GM21576 (cell line): ENCODE results near the gene ITPRID2.
A peak's percentile ranks its signal among the peaks of the same experiment; 100 is the strongest.
"Not testable (repeated sequence)": the region's sequence is repeated elsewhere in the genome, so short reads cannot be mapped to it uniquely, and the experiment has no call there.

Experiments used
- ATAC-seq: cut with Tn5 transposase; IDR thresholded peaks from one replicate; pipeline ENCODE4 v1.9.1; 2021; ENCODE audit warnings: mild to moderate bottlenecking, moderate library complexity; ENCODE audit not compliant: unreplicated experiment

The ITPRID2 gene

DNA sequence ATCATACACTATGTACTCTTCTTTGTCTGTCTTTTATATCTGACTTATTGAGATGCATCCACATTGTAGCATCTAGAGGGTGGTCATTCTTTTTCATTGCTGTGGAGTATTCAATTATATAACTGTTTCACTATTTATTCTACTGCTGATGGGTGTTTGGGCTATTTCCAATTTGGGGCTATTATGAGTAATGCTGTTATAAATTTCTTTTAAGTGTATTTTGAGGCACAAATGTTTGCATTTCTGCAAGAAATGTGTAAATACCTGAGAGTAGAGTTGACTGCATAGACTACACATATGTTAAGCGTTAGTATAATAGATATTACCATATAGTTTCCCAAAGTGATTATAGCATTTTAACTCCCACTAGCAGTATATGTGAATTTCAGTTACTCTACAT, 67.2 kb downstream of the ITPRID2 start:
- ATAC-seq, result no peak

DNA sequence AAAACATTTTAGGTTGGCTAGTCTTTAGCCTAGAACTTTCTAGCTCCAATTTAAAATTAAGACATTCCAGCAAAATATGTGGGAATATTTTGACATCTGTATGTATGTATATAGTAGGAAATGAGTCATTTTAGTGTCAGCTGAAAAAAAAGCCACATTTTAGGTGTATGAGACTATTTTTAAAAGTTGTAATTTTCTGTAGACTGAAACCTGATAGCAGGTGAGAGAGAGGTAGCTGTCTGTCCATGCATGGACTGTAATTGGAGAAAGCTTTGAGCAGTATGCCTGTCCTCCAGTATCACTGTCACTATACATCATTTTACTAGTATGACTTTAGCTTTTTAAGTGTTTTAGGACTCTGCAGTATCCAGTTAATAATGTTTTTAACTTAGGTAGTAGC, 68.0 kb downstream of the ITPRID2 start:
- ATAC-seq, result no peak

DNA sequence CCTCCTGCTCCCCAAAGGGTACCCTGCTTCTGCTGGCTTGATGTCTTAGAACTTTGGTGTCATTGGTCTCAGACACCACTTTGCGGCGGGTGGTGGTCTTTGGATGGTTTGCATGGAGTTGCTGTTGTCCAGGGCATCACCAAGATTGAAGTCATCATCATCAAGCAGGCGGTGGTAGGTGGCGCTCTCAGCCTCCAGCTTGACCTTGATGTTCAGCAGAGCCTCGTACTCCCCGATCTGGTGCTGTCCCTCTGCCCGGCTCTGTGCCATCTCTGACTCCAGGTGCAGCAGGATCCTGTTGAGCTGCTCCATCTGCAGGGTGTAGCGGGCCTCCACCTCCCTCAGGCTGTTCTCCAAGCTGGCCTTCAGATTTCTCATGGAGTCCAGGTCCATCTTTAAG, 69.6 kb downstream of the ITPRID2 start:
- not testable (repeated sequence) for ATAC-seq

- ATAC-seq, result no peak
These were observed 70.6 kb downstream of the ITPRID2 start for GRCh38 chr2:181962142-181962541.

DNA sequence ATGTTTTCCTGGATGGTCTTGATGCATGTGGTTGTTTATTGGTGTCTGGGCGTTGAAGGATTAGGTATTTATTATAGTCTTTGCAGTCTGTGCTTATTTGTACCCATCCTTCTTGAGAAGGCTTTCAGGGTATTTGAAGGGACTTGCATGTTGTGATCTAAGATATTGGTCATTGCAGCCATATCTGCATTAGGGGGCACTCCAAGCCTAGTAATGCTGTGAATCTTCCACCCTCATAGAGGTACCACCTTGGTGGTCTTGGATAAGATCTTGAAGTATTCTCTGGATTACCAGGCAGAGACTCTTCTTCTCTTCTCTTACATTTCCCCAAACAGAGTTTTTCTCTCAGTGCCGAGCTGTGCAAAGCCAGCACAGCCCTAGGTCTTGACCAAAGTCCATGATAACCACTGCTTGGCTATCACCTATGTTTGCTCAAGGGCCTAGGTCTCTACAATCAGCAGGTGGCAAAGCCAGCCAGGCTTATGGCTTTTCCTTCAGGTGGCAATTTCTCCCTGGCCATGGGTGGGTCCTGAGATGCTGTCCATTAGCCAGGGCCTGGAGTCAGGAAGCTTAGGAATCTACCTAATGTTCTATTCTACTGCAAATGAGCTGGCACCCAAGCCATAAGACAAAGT, 78.7 kb downstream of the ITPRID2 start:
- ATAC-seq, result no peak

DNA sequence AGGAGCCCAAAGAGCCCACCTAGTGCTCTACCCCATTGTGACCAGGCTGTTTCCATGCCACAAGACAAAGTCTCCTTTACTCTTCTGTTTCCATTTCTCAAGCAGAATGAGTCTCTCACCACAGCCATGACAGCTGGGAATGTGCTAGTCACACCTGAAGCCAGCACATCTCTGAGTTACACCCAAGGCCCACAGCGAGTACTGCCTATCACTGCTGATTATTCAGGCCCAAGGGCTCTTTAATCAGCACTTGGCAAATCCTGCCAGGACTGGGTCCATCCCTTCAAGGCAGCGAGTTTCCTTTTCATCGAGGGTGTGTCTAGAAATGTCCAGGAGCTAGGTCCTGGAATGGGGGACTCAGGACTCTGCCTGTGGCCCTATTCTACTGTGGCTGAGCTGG, 79.5 kb downstream of the ITPRID2 start:
- ATAC-seq, result no peak

DNA sequence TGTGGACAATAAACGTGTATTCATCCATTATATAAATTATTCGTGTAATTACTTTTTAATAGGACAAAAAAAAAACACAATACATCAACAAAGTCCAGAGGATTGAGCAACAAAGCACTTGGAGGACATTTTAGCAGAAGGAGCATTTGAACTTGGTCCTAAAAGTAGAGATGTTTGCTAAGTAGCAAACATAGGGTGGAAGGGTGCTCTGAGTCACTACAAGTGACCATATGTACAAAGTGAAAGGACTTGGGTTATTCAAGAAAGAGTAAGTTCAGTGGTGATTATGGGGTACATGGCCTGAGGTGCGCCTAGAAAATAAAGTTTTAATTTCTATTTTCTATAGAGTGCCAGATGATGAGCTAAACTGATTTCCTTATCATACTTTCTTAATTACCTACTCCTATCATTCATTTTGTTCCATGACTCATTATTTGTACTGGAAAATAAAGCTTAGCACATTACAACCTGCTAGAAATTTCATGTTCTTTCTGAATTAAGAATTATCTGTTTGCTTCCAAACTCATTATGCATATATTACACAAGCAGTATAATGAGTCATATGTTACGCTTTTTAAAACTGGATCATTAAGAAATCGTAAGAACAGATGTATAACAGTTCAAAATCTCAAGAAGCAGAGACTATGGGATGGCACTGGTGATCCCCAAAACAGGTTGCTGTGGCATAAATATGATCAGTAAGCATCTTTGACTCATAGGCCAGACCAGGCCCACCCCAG, 81.1 kb downstream of the ITPRID2 start:
- ATAC-seq, result no peak

- no peak for ATAC-seq
These were observed 81.7 kb downstream of the ITPRID2 start for GRCh38 chr2:181973171-181973783.

- peak; percentile 42 for ATAC-seq
These were observed 86.3 kb downstream of the ITPRID2 start for GRCh38 chr2:181977661-181978350.

GRCh38 chr2:181978351-181979150, 87.0 kb downstream of the ITPRID2 start:
- ATAC-seq, result no peak
